Common myeloid progenitor, CD34-positive (primary cell): ENCODE measurements around the gene PSMD6.

Experiments used
- CTCF ChIA-PET: fragments of 350-600 bp; sonication (Branson Sonifier 250); formaldehyde crosslinking; loops from one replicate; lab custom pipeline; 2021; ENCODE audit warnings: antibody characterized with exemption; lab: Charles Lee
- POLR2A ChIA-PET: fragments of 350-600 bp; sonication (Branson Sonifier 250); formaldehyde crosslinking; loops from one replicate; lab custom pipeline; 2021; ENCODE audit warnings: antibody characterized with exemption; lab: Charles Lee
- DNase-seq, 3 donors: peaks; one replicate each; pipeline versions ENCODE4 v3.0.0 to v3.0.0-alpha.2; 2013
- H3K27ac ChIP-seq, 2 experiments: 1 replicate in 1 of 2; 2 replicates in 1 of 2; pipeline ENCODE4 v1.7.0; 2013; ENCODE audit warnings: inconsistent platforms in 2 of 2, low read length in 2 of 2, mild to moderate bottlenecking in 2 of 2, low read depth in 1 of 2, moderate library complexity in 1 of 2; ENCODE audit not compliant: severe bottlenecking in 2 of 2, insufficient read depth in 1 of 2, poor library complexity in 1 of 2
- H3K27me3 ChIP-seq, 5 experiments: replicated peaks in 2 of 5; 1 replicate in 3 of 5; 2 replicates in 2 of 5; pipeline versions ENCODE4 v1.6.1 to v1.7.0; 2013; ENCODE audit warnings: low read length in 4 of 5, mild to moderate bottlenecking in 2 of 5, moderate library complexity in 2 of 5, inconsistent platforms in 1 of 5; ENCODE audit not compliant: insufficient read depth in 5 of 5, control insufficient read depth in 4 of 5
- H3K36me3 ChIP-seq, 4 experiments: 1 replicate in 2 of 4; 2 replicates in 2 of 4; pipeline versions ENCODE4 v1.6.1 to v1.7.0; 2013; ENCODE audit warnings: low read length in 3 of 4, control low read depth in 1 of 4, mild to moderate bottlenecking in 1 of 4; ENCODE audit not compliant: control insufficient read depth in 4 of 4, insufficient read depth in 4 of 4
- H3K4me1 ChIP-seq, 4 experiments: 1 replicate in 3 of 4; 2 replicates in 1 of 4; pipeline versions ENCODE4 v1.6.1 to v1.7.1; 2013; ENCODE audit warnings: low read length in 3 of 4, mild to moderate bottlenecking in 3 of 4, control low read depth in 1 of 4, inconsistent platforms in 1 of 4, moderate library complexity in 1 of 4; ENCODE audit not compliant: control insufficient read depth in 4 of 4, insufficient read depth in 4 of 4; ENCODE audit errors: control extremely low read depth in 1 of 4
- H3K4me3 ChIP-seq, 7 experiments: 1 replicate in 4 of 7; 2 replicates in 3 of 7; pipeline versions ENCODE4 v1.5.1 to v1.7.0; 2013; ENCODE audit warnings: mild to moderate bottlenecking in 7 of 7, low read length in 6 of 7, moderate library complexity in 6 of 7, inconsistent platforms in 2 of 7, low read depth in 2 of 7, control low read depth in 1 of 7; ENCODE audit not compliant: insufficient read depth in 4 of 7, control insufficient read depth in 1 of 7; ENCODE audit errors: extremely low read depth in 1 of 7
- H3K9me3 ChIP-seq, 5 experiments: 1 replicate in 4 of 5; 2 replicates in 1 of 5; pipeline versions ENCODE4 v1.6.1 to v1.7.1; 2013; ENCODE audit warnings: low read length in 4 of 5, mild to moderate bottlenecking in 2 of 5, inconsistent platforms in 1 of 5, low read depth in 1 of 5, moderate library complexity in 1 of 5; ENCODE audit not compliant: control insufficient read depth in 4 of 5, insufficient read depth in 2 of 5; ENCODE audit errors: control extremely low read depth in 1 of 5
- WGBS: methylation state at CpG from one replicate; pipeline ENCODE4 v1.1.5; 2013; ENCODE audit not compliant: insufficient coverage; 5-methylcytosine and 5-hydroxymethylcytosine counted together

PSMD6 gene

GRCh38 chr3:63979093-63979885, 44.0 kb downstream of the PSMD6 start:
- WGBS, result 38% methylated on average over 10 of the region's 12 CpGs
- POLR2A ChIA-PET, result interaction anchor here (0.6 kb wide), 1 partner anchor 21 kb away, joined by 4 read pairs; no protein-coding TSS in a partner anchor

GRCh38 chr3:63977893-63978292, 45.4 kb downstream of the PSMD6 start:
- H3K9me3 ChIP-seq, result no peaks in the 10 kb centered on the region
- CTCF ChIA-PET, result interaction anchor here (1.1 to 17.2 kb wide), 7 partner anchors 13 to 140 kb away, joined by 3 to 257 read pairs (median 4); no protein-coding TSS in a partner anchor
- peaks cover 10 to 49% (median 31%) of the 10 kb centered on the region in 4 experiments for H3K36me3 ChIP-seq
- WGBS, result 93% methylated on average over 4 of the region's 4 CpGs
- DNase-seq, result no peak
- no peak overlapping the region for H3K4me3 ChIP-seq
- no peaks in the 10 kb centered on the region for H3K27me3 ChIP-seq
- H3K4me1 ChIP-seq, result peaks cover 10 to 49% (median 34%) of the 10 kb centered on the region in 4 experiments
- no peak overlapping the region for H3K27ac ChIP-seq
- POLR2A ChIA-PET, result interaction anchor here (0.5 to 1.7 kb wide), 2 partner anchors 9 to 496 kb away, joined by 3 to 6 read pairs; no protein-coding TSS in a partner anchor

More at GRCh38 chr3:63979093-63979885, 44.0 kb downstream of the PSMD6 start:
- no peaks in the 10 kb centered on the region for H3K9me3 ChIP-seq
- no peak overlapping the region for H3K27ac ChIP-seq
- peaks cover 12 to 46% (median 29%) of the 10 kb centered on the region in 4 experiments for H3K36me3 ChIP-seq
- H3K27me3 ChIP-seq, result no peaks in the 10 kb centered on the region
- peak overlapping the region in 3 of 7 experiments; percentile 4 to 39 (median 9) for H3K4me3 ChIP-seq
- peak; percentile 60 to 89 (median 83) for DNase-seq
- CTCF ChIA-PET, result interaction anchor here (1.1 to 17.2 kb wide), 7 partner anchors 11 to 141 kb away, joined by 3 to 257 read pairs (median 4); no protein-coding TSS in a partner anchor
- H3K4me1 ChIP-seq, result peaks cover 10 to 49% (median 34%) of the 10 kb centered on the region in 4 experiments

- no peak for DNase-seq
- H3K27ac ChIP-seq, result no peak overlapping the region
- no peaks in the 10 kb centered on the region for H3K27me3 ChIP-seq
- CTCF ChIA-PET, result interaction anchor here (0.7 to 17.2 kb wide), 5 partner anchors 13 to 39 kb away, joined by 3 to 257 read pairs (median 5); no protein-coding TSS in a partner anchor
- H3K4me1 ChIP-seq, result peaks cover 10 to 49% (median 33%) of the 10 kb centered on the region in 4 experiments
- POLR2A ChIA-PET, result interaction anchor here (1.7 kb wide), 1 partner anchor 8 kb away, joined by 6 read pairs; no protein-coding TSS in a partner anchor
- WGBS, result 93% methylated on average over 2 of the region's 2 CpGs
- no peaks in the 10 kb centered on the region for H3K9me3 ChIP-seq
- H3K4me3 ChIP-seq, result no peak overlapping the region
- H3K36me3 ChIP-seq, result peaks cover 4 to 43% (median 27%) of the 10 kb centered on the region in 4 experiments
Observed at GRCh38 chr3:63976872-63977200, 46.5 kb downstream of the PSMD6 start.

- H3K9me3 ChIP-seq, result no peaks in the 10 kb centered on the region
- WGBS, result 90% methylated on average over 2 of the region's 4 CpGs
- peaks cover 12 to 50% (median 32%) of the 10 kb centered on the region in 4 experiments for H3K4me1 ChIP-seq
- no peak overlapping the region for H3K4me3 ChIP-seq
- ChIA-PET CTCF (interaction anchor here (0.6 to 17.2 kb wide), 5 partner anchors 13 to 47 kb away, joined by 4 to 257 read pairs (median 5); partner anchors contain the start of gene PSMD6), POLR2A (no interaction called here)
- peak in 1 of 3 donors; percentile 18 for DNase-seq
- peaks cover 3 to 37% (median 25%) of the 10 kb centered on the region in 4 experiments for H3K36me3 ChIP-seq
- H3K27me3 ChIP-seq, result no peaks in the 10 kb centered on the region
- no peak overlapping the region for H3K27ac ChIP-seq
Observed at GRCh38 chr3:63976161-63976871, 47.0 kb downstream of the PSMD6 start.

GRCh38 chr3:63975723-63976122, 47.6 kb downstream of the PSMD6 start:
- H3K27ac ChIP-seq, result no peak overlapping the region
- ChIA-PET CTCF (interaction anchor here (0.6 to 17.2 kb wide), 5 partner anchors 12 to 54 kb away, joined by 3 to 257 read pairs (median 5); partner anchors contain the start of gene PSMD6), POLR2A (no interaction called here)
- no peak for DNase-seq
- H3K27me3 ChIP-seq, result no peaks in the 10 kb centered on the region
- H3K4me1 ChIP-seq, result peaks cover 17 to 56% (median 37%) of the 10 kb centered on the region in 4 experiments
- 64% methylated on average over 2 of the region's 3 CpGs for WGBS
- H3K36me3 ChIP-seq, result peaks cover 0 to 35% (median 20%) of the 10 kb centered on the region in 4 experiments
- H3K9me3 ChIP-seq, result no peaks in the 10 kb centered on the region
- no peak overlapping the region for H3K4me3 ChIP-seq

- H3K36me3 ChIP-seq, result peaks cover 0 to 23% (median 12%) of the 10 kb centered on the region in 4 experiments
- no peaks in the 10 kb centered on the region for H3K9me3 ChIP-seq
- no peaks in the 10 kb centered on the region for H3K27me3 ChIP-seq
- DNase-seq, result no peak
- H3K4me1 ChIP-seq, result peaks cover 28 to 63% (median 48%) of the 10 kb centered on the region in 4 experiments
- WGBS, result no CpG with 5 or more reads among the region's 1 CpG
- H3K27ac ChIP-seq, result no peak overlapping the region
- H3K4me3 ChIP-seq, result no peak overlapping the region
- ChIA-PET CTCF (interaction anchor here (2.9 to 17.2 kb wide), 3 partner anchors 8 to 16 kb away, joined by 16 to 257 read pairs (median 177); no protein-coding TSS in a partner anchor), POLR2A (no interaction called here)
Observed at GRCh38 chr3:63974451-63974850, 48.8 kb downstream of the PSMD6 start.
